ENCODE data around the gene ZNF521. TPM values are rescaled to one million over a fixed set of nuclear protein-coding genes. Genes with fewer than 3 reads are reported as not detected.

ZNF521 gene
- total and polyA plus RNA-seq, 2 experiments from 2014 or later, result 3.1 to 9.2 TPM

GRCh38 chr18:25234740-25235345, 117.1 kb downstream of the ZNF521 start (continued):
- no peak for TF ChIP-seq ZNF114 (CRISPR knock-in tag; IDR thresholded peaks at IDR 0.05)
- no peak for TF ChIP-seq CTCF (conservative IDR thresholded peaks at IDR 0.05; ENCODE audit: low read depth in 2 of 2)
- no peak for TF ChIP-seq ETS1 (IDR thresholded peaks at IDR 0.05)
- TF ChIP-seq CREB1 (CRISPR knock-in tag; IDR thresholded peaks at IDR 0.05; ENCODE audit: low read depth), result no peak
- no peak for TF ChIP-seq NANOG (IDR thresholded peaks at IDR 0.05; ENCODE audit: borderline replicate concordance)

- H3K4me1 ChIP-seq (ENCODE audit: insufficient read depth), result peaks cover 4% of the 10 kb centered on the region; the same call in 1 of the 2 replicates
- Mint-ChIP-seq H3K36me3 (ENCODE audit: low read depth) (no peaks in the 10 kb centered on the region), H3K9me3 (no peaks in the 10 kb centered on the region), H3K4me3 (no peak overlapping the region), H3K27me3 (ENCODE audit: insufficient read depth, low read depth, poor library complexity) (peaks cover 3% of the 10 kb centered on the region), H3K27ac (no peak overlapping the region), H3K4me1 (peaks cover 19% of the 10 kb centered on the region)
- no peaks in the 10 kb centered on the region for H3K9me2 ChIP-seq (ENCODE audit: insufficient read depth)
- ATAC-seq (no peak), DNase-seq (ENCODE audit: low spot score) (no peak)
- no peak overlapping the region for H3K27ac ChIP-seq (ENCODE audit: low read depth)
- no peak overlapping the region for H2AFZ ChIP-seq
- no peaks in the 10 kb centered on the region for H3F3A ChIP-seq (replicated peaks; ENCODE audit: low read depth)
- no peaks in the 10 kb centered on the region for H4K20me1 ChIP-seq (replicated peaks; ENCODE audit: insufficient read depth)
- no peak overlapping the region for H3K4me3 ChIP-seq
- no peaks in the 10 kb centered on the region for H3K27me3 ChIP-seq (ENCODE audit: insufficient read depth)
- TF ChIP-seq EZH2phosphoT487 (IDR thresholded peaks at IDR 0.05; ENCODE audit: unreplicated experiment), result no peak
- TF ChIP-seq CREB1 (CRISPR knock-in tag; IDR thresholded peaks at IDR 0.05; ENCODE audit: low read depth), result no peak
- TF ChIP-seq ZNF462 (CRISPR knock-in tag; IDR thresholded peaks at IDR 0.05), result no peak
- TF ChIP-seq REST (IDR thresholded peaks at IDR 0.05; ENCODE audit: unreplicated experiment), result no peak
- TF ChIP-seq ZNF331 (CRISPR knock-in tag; IDR thresholded peaks at IDR 0.05; ENCODE audit: low read depth), result no peak
- no peak for TF ChIP-seq EZH2 (IDR thresholded peaks at IDR 0.05; ENCODE audit: low read depth, unreplicated experiment)
- TF ChIP-seq POLR2AphosphoS5 (IDR thresholded peaks at IDR 0.05; ENCODE audit: low read depth), result no peak
- no peak for TF ChIP-seq JUNB (IDR thresholded peaks at IDR 0.05; ENCODE audit: unreplicated experiment)
- no peak for TF ChIP-seq ZNF114 (CRISPR knock-in tag; IDR thresholded peaks at IDR 0.05)
- no peak for TF ChIP-seq NANOG (IDR thresholded peaks at IDR 0.05; ENCODE audit: borderline replicate concordance)
- H3K36me3 ChIP-seq (ENCODE audit: insufficient read depth), result no peaks in the 10 kb centered on the region
- no peaks in the 10 kb centered on the region for H3K79me2 ChIP-seq (replicated peaks; ENCODE audit: insufficient read depth)
- no peak overlapping the region for H3K4me2 ChIP-seq
Measured at GRCh38 chr18:25234322-25234639, 117.7 kb downstream of the ZNF521 start.

Measured in GM23338 (cell line).